Ishikawa (cell line): ENCODE data around the gene TBC1D20.

Experiments
- CEBPB ChIP-seq: IDR thresholded peaks from 2 replicates; pipeline ENCODE4 v1.6.1; 2012
- CREB1 ChIP-seq: IDR thresholded peaks from 2 replicates; pipeline ENCODE4 v1.6.1; 2012; ENCODE audit warnings: low read depth
- EGR1 ChIP-seq: IDR thresholded peaks from 2 replicates; pipeline ENCODE4 v1.6.1; 2012
- EP300 ChIP-seq: IDR thresholded peaks from 2 replicates; pipeline ENCODE4 v1.6.1; 2012; ENCODE audit warnings: borderline replicate concordance
- FOXM1 ChIP-seq: IDR thresholded peaks from 2 replicates; pipeline ENCODE4 v1.6.1; 2012; ENCODE audit warnings: low read depth, borderline replicate concordance
- MAX ChIP-seq: IDR thresholded peaks from 2 replicates; pipeline ENCODE4 v1.6.1; 2012
- NFIC ChIP-seq: IDR thresholded peaks from 2 replicates; pipeline ENCODE4 v1.6.1; 2012
- RAD21 ChIP-seq: IDR thresholded peaks from 2 replicates; pipeline ENCODE4 v1.6.1; 2012; ENCODE audit warnings: low read depth
- REST ChIP-seq: IDR thresholded peaks from 2 replicates; pipeline ENCODE4 v1.6.1; 2012; ENCODE audit warnings: low read depth, mild to moderate bottlenecking
- TAF1 ChIP-seq: IDR thresholded peaks from 2 replicates; pipeline ENCODE4 v1.6.1; 2012; ENCODE audit warnings: low read depth, mild to moderate bottlenecking
- TCF12 ChIP-seq: IDR thresholded peaks from 2 replicates; pipeline ENCODE4 v1.6.1; 2012; ENCODE audit warnings: low read depth
- TEAD4 ChIP-seq: IDR thresholded peaks from 2 replicates; pipeline ENCODE4 v1.6.1; 2012
- YY1 ChIP-seq: IDR thresholded peaks from 2 replicates; pipeline ENCODE4 v1.6.1; 2012; ENCODE audit warnings: low read depth
- ZBTB7A ChIP-seq: IDR thresholded peaks from 2 replicates; pipeline ENCODE4 v1.6.1; 2012; ENCODE audit warnings: low read depth
- TF ChIP-seq, protein P1 (sequence below): IDR thresholded peaks from 2 replicates; pipeline ENCODE4 v1.6.1; 2012

Gene TBC1D20

GRCh38 chr20:462199-462991, at the start of gene TBC1D20:
TBC1D20 (minus strand) TSS chr20:462533; CDS start chr20:462405, 128 bp downstream.
- TF ChIP-seq CREB1 (no peak), NFIC (no peak), MAX (peak; percentile 94), EGR1 (0 out of 2 replicates have a peak, but pooled peaks have one; percentile 9), REST (no peak; the same call in 1 of the 2 replicates), YY1 (0 out of 2 replicates have a peak, but pooled peaks have one; percentile 25), ZBTB7A (0 out of 2 replicates have a peak, but pooled peaks have one; percentile 13), RAD21 (peak; percentile 35; the same call in 1 of the 2 replicates), TEAD4 (no peak), CEBPB (no peak), TAF1 (peak; percentile 61; the same call in 1 of the 2 replicates), EP300 (no peak), TCF12 (no peak), FOXM1 (no peak)
- TF ChIP-seq, protein P1, sequence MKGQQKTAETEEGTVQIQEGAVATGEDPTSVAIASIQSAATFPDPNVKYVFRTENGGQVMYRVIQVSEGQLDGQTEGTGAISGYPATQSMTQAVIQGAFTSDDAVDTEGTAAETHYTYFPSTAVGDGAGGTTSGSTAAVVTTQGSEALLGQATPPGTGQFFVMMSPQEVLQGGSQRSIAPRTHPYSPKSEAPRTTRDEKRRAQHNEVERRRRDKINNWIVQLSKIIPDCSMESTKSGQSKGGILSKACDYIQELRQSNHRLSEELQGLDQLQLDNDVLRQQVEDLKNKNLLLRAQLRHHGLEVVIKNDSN: peak; percentile 95

DNA sequence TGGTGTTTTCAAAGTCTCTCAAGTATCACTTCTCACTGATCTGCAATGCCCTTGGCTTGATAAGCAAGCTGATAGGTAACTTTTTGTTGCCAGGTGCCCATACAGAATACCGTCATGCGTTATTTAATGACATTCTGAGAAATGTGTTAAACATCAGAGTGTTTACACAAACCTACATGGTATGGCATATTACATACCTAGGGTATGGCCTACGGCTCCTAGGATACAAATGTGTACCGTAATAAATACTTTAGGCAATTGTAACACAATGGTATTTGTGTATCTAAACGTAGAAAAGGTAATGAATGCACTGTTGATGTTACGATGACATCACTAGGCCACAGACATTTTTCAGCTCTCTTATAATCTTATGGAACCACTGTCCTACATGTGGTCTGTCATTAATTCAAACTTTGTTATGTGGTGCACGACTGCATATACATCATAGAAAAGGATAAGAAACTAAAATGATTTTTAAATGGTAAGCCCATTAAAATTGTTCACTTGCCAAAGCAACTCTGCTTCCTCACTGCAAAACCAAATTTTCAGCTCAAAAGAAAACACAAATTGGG, 45.5 kb upstream of the TBC1D20 start:
- no peak for TF ChIP-seq CEBPB
- no peak for TF ChIP-seq MAX
- TF ChIP-seq RAD21: no peak
- TF ChIP-seq, protein P1: no peak
- no peak for TF ChIP-seq ZBTB7A
- no peak for TF ChIP-seq EGR1
- no peak for TF ChIP-seq TAF1
- no peak for TF ChIP-seq TCF12
- TF ChIP-seq REST: no peak
- TF ChIP-seq NFIC: no peak
- TF ChIP-seq EP300: no peak
- TF ChIP-seq FOXM1: no peak
- no peak for TF ChIP-seq YY1
- TF ChIP-seq TEAD4: no peak
- TF ChIP-seq CREB1: no peak

DNA sequence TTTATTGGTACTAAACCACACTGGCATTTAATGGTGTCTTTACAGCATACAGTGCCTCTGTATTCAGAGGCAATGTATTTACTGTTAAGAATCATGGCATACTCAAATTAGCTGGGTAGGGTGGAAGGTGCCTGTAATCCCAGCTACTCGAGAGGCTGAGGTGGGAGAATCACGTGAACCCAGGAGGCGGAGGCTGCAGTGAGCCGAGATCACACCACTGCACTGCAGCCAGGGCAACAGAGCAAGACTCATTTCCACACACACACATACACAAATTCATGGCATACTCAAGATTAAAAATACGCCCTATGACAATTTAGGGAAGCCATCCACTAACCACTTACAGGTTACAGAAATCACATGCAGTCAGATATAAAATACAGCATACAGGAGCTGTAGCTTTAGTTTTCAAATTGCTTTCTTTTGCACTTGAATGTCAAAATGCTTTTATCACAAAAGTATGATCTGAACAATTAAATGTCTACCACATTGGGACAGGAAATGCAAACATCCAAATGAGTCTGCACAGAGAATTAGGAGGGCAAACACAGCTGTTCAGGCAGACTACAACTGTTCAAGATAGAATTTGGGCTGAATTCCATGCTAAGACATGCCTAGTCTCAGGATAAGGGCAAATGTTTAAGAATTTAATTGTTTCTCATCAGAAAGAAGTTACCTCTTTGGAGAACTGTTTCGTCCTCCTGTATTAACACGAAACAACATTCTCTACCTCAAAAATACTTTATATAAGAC, 44.8 kb upstream of the TBC1D20 start:
- TF ChIP-seq CEBPB (no peak), FOXM1 (no peak), YY1 (no peak), REST (no peak), TEAD4 (no peak), EGR1 (no peak), TAF1 (no peak), NFIC (no peak), TCF12 (no peak)
